ENCODE results near the gene ZGPAT. TPM values are rescaled to one million over a fixed set of nuclear protein-coding genes. Genes with fewer than 3 reads are reported as not detected.
A peak's percentile ranks its signal among the peaks of the same experiment; 100 is the strongest.

ZGPAT gene
- total and polyA plus RNA-seq, 10 of the 15 experiments (the other 5 are each of a cell fraction or from before 2014, with no cell fraction given), result 0.58 to 52.9 (median 18.0) TPM

DNA sequence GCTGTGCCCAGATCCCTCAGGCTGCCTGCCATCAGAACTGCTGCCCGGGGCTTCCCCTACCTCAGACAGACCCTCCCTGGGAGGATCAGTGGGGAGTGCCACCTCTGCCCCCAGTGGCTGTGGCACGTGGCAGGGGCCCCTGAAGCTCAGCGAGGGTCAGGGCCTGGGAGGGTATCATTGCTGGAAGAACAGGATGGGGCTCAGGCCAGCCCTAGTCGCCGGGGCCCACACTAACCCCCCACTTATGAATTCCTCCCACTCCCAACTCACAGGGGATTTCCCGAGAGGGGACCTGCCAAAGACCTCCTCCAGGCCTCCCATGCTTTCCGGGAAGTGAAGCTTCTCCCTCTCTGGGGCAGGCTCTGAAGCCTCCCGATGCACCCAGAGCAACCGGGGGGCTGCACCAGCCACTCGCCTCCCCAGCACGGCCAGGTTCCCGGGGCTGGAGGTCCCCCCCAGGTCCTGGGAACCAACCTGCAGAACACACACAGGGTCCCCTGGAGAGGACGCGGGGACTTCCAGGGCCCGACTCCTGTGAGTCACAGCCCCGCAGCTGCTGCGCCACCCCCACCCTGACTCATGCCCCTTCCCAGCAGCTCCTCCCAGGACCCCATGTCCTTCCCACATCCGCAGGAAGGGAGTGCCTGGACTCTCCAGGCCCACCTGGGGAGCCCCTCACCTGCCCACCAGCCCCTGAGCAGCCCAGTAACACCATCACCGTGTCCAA lies 8.9 kb upstream of the ZGPAT start:
- Histone ChIP-seq H2AFZ (ENCODE audit: control insufficient read depth, low read depth, low read length) (no peak overlapping the region), H3K36me3 (ENCODE audit: control insufficient read depth in 2 of 2, insufficient read depth in 2 of 2, low read length in 1 of 2) (no peaks in the 10 kb centered on the region; a peak in 2 of 4 replicates), H3K4me1 (ENCODE audit: control insufficient read depth, insufficient read depth, low read length) (peaks cover 16% of the 10 kb centered on the region), H3K9me3 (replicated peaks; ENCODE audit: control insufficient read depth, insufficient read depth, low read length) (no peaks in the 10 kb centered on the region), H3K79me2 (ENCODE audit: control insufficient read depth, insufficient read depth, low read length) (no peaks in the 10 kb centered on the region), H3K4me2 (ENCODE audit: control insufficient read depth, insufficient read depth) (peak overlapping the region; percentile 19), H3K27me3 (replicated peaks in 1 of 2; ENCODE audit: control insufficient read depth in 2 of 2, insufficient read depth in 2 of 2, low read length in 1 of 2) (no peaks in the 10 kb centered on the region), H4K20me1 (ENCODE audit: control insufficient read depth, insufficient read depth) (no peaks in the 10 kb centered on the region), H3K27ac (ENCODE audit: control insufficient read depth, insufficient read depth) (peak overlapping the region; percentile 75), H3K9ac (ENCODE audit: control insufficient read depth, insufficient read depth, low read length) (no peak overlapping the region; the same call in 1 of the 2 replicates), H3K4me3 (no peak overlapping the region)
- ChIA-PET SMC1A (ENCODE audit: uncharacterized antibody, unreplicated experiment) (interaction anchor here (1.3 to 1.6 kb wide), 3 partner anchors 37 to 161 kb away, joined by 3 to 4 read pairs (median 3); partner anchors contain the start of gene LIME1), RAD21 (ENCODE audit: unreplicated experiment) (interaction anchor here (0.6 to 1.6 kb wide), 5 partner anchors 9 to 499 kb away, joined by 3 to 4 read pairs (median 3); partner anchors contain the start of genes ARFRP1, TPD52L2 and ZGPAT), POLR2A (interaction anchor here (0.6 to 1.6 kb wide), 3 partner anchors 93 to 161 kb away, joined by 3 to 7 read pairs (median 3); partner anchors contain the start of gene PTK6), CTCF (interaction anchor here (1.0 to 1.6 kb wide), 2 partner anchors 9 to 162 kb away, joined by 4 to 8 read pairs; partner anchors contain the start of genes ARFRP1, PTK6 and ZGPAT)
- 8% methylated on average over 18 of the region's 19 CpGs for WGBS (ENCODE audit: insufficient coverage, insufficient replicate concordance, low lambda C conversion rate, missing lambda C conversion rate)
- intact Hi-C loops (cut with micrococcal nuclease; ENCODE audit: unreplicated experiment), result loop anchor here (2.0 kb wide), 1 partner anchor 88 kb away; no protein-coding TSS in a partner anchor
- in situ Hi-C loops (cut with MboI), result no loop called here
- peak; percentile 78 for ATAC-seq
- BruUV-seq (replicated peaks), result no TSS peak
- no peak for FAIRE-seq
- peak; percentile 30 for DNase-seq (ENCODE audit: low read depth, low spot score)
- TF ChIP-seq, protein P1, sequence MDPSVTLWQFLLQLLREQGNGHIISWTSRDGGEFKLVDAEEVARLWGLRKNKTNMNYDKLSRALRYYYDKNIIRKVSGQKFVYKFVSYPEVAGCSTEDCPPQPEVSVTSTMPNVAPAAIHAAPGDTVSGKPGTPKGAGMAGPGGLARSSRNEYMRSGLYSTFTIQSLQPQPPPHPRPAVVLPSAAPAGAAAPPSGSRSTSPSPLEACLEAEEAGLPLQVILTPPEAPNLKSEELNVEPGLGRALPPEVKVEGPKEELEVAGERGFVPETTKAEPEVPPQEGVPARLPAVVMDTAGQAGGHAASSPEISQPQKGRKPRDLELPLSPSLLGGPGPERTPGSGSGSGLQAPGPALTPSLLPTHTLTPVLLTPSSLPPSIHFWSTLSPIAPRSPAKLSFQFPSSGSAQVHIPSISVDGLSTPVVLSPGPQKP (IDR thresholded peaks at IDR 0.05; ENCODE audit: low read depth, low read length), result no peak
- TF ChIP-seq, protein P2, sequence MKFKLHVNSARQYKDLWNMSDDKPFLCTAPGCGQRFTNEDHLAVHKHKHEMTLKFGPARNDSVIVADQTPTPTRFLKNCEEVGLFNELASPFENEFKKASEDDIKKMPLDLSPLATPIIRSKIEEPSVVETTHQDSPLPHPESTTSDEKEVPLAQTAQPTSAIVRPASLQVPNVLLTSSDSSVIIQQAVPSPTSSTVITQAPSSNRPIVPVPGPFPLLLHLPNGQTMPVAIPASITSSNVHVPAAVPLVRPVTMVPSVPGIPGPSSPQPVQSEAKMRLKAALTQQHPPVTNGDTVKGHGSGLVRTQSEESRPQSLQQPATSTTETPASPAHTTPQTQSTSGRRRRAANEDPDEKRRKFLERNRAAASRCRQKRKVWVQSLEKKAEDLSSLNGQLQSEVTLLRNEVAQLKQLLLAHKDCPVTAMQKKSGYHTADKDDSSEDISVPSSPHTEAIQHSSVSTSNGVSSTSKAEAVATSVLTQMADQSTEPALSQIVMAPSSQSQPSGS (IDR thresholded peaks at IDR 0.05; ENCODE audit: low read length), result 0 out of 2 replicates have a peak, but pooled peaks have one; percentile 30
- TF ChIP-seq STAT3 (IDR thresholded peaks at IDR 0.05; ENCODE audit: low read depth, low read length), result no peak
- no peak for TF ChIP-seq MEF2A (IDR thresholded peaks at IDR 0.05; ENCODE audit: insufficient read depth, low read depth, low read length)
- TF ChIP-seq CBFB (IDR thresholded peaks at IDR 0.05; ENCODE audit: low read depth), result peak; percentile 24; the same call in 1 of the 2 replicates
- TF ChIP-seq, protein P3, sequence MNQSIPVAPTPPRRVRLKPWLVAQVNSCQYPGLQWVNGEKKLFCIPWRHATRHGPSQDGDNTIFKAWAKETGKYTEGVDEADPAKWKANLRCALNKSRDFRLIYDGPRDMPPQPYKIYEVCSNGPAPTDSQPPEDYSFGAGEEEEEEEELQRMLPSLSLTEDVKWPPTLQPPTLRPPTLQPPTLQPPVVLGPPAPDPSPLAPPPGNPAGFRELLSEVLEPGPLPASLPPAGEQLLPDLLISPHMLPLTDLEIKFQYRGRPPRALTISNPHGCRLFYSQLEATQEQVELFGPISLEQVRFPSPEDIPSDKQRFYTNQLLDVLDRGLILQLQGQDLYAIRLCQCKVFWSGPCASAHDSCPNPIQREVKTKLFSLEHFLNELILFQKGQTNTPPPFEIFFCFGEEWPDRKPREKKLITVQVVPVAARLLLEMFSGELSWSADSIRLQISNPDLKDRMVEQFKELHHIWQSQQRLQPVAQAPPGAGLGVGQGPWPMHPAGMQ (IDR thresholded peaks at IDR 0.05; ENCODE audit: borderline replicate concordance), result no peak
- peak; percentile 88 for TF ChIP-seq IKZF1 (conservative IDR thresholded peaks at IDR 0.05)
- TF ChIP-seq, protein P4, sequence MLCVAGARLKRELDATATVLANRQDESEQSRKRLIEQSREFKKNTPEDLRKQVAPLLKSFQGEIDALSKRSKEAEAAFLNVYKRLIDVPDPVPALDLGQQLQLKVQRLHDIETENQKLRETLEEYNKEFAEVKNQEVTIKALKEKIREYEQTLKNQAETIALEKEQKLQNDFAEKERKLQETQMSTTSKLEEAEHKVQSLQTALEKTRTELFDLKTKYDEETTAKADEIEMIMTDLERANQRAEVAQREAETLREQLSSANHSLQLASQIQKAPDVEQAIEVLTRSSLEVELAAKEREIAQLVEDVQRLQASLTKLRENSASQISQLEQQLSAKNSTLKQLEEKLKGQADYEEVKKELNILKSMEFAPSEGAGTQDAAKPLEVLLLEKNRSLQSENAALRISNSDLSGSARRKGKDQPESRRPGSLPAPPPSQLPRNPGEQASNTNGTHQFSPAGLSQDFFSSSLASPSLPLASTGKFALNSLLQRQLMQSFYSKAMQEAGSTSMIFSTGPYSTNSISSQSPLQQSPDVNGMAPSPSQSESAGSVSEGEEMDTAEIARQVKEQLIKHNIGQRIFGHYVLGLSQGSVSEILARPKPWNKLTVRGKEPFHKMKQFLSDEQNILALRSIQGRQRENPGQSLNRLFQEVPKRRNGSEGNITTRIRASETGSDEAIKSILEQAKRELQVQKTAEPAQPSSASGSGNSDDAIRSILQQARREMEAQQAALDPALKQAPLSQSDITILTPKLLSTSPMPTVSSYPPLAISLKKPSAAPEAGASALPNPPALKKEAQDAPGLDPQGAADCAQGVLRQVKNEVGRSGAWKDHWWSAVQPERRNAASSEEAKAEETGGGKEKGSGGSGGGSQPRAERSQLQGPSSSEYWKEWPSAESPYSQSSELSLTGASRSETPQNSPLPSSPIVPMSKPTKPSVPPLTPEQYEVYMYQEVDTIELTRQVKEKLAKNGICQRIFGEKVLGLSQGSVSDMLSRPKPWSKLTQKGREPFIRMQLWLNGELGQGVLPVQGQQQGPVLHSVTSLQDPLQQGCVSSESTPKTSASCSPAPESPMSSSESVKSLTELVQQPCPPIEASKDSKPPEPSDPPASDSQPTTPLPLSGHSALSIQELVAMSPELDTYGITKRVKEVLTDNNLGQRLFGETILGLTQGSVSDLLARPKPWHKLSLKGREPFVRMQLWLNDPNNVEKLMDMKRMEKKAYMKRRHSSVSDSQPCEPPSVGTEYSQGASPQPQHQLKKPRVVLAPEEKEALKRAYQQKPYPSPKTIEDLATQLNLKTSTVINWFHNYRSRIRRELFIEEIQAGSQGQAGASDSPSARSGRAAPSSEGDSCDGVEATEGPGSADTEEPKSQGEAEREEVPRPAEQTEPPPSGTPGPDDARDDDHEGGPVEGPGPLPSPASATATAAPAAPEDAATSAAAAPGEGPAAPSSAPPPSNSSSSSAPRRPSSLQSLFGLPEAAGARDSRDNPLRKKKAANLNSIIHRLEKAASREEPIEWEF (IDR thresholded peaks at IDR 0.05; ENCODE audit: insufficient replicate concordance, low read depth, low read length), result no peak

All from GM12878 (cell line).